Vagina (tissue), 2 donors: ENCODE results near the gene TMEM245.

Experiments
- CTCF ChIP-seq, 3 experiments: fragments of 450-650 bp in 2 of 3; fragments of 200-600 bp in 1 of 3; sonication (generic) in 1 of 3; IDR thresholded peaks; one replicate each; pipeline ENCODE4 v1.5.1; 2017 to 2019; ENCODE audit warnings: antibody characterized with exemption in 3 of 3, mild to moderate bottlenecking in 2 of 3, moderate library complexity in 2 of 3
- POLR2A ChIP-seq, 2 donors: fragments of 450-650 bp; IDR thresholded peaks; one replicate each; pipeline ENCODE4 v1.6.1; 2017; ENCODE audit warnings: antibody characterized with exemption in 2 of 2, mild to moderate bottlenecking in 2 of 2, moderate library complexity in 2 of 2
- POLR2AphosphoS5 ChIP-seq, 2 donors: sonication (generic); formaldehyde crosslinking; IDR thresholded peaks; one replicate each; pipeline ENCODE4 v1.9.0; 2017; ENCODE audit warnings: antibody characterized with exemption in 2 of 2, mild to moderate bottlenecking in 2 of 2, low read depth in 1 of 2; ENCODE audit not compliant: insufficient read depth in 1 of 2

GRCh38 chr9:109101202-109101595 is 18.5 kb downstream of the TMEM245 start:
- TF ChIP-seq POLR2A (IDR thresholded peaks at IDR 0.05) (no peak), CTCF (IDR thresholded peaks at IDR 0.05) (no peak), POLR2AphosphoS5 (IDR thresholded peaks at IDR 0.05; ENCODE audit: insufficient read depth in 1 of 2, low read depth in 1 of 2) (no peak)
